ENCODE measurements around the gene CCSER2. TPM values are rescaled to one million over a fixed set of nuclear protein-coding genes. Genes with fewer than 3 reads are reported as not detected.

Gene CCSER2
- total RNA-seq, 4 donors from 2014 or later = 50.1 to 71.0 (median 58.4) TPM

GRCh38 chr10:84329196-84329611 is 815 bp downstream of the CCSER2 start:
- peaks cover 8 to 33% of the 10 kb centered on the region in 2 donors for H3K4me1 ChIP-seq
- TF ChIP-seq POLR2A (IDR thresholded peaks at IDR 0.05) (no peak), CTCF (IDR thresholded peaks at IDR 0.05) (no peak)
- H3K27ac ChIP-seq = peak overlapping the region in 2 of 3 donors; percentile 91 to 96
- peak in 1 of 2 donors; percentile 22 for DNase-seq
- intact Hi-C loops (cut with DNase I) = no loop called here
- H3K36me3 ChIP-seq = no peaks in the 10 kb centered on the region
- H3K9me3 ChIP-seq = no peaks in the 10 kb centered on the region
- WGBS, 2 donors = 12 to 14% methylated on average over 6 of the region's 6 CpGs
- no peaks in the 10 kb centered on the region for H3K27me3 ChIP-seq
- H3K4me3 ChIP-seq (replicated peaks in 1 of 3) = peak overlapping the region; percentile 74 to 84 (median 74)

GRCh38 chr10:84329986-84330651 is 1.7 kb downstream of the CCSER2 start:
- Histone ChIP-seq H3K27ac (no peak overlapping the region), H3K9me3 (no peaks in the 10 kb centered on the region), H3K4me1 (peaks cover 8 to 33% of the 10 kb centered on the region in 2 donors), H3K27me3 (no peaks in the 10 kb centered on the region), H3K4me3 (replicated peaks in 1 of 3) (no peak overlapping the region), H3K36me3 (no peaks in the 10 kb centered on the region)
- WGBS, 2 donors = 91 to 93% methylated on average over 7 of the region's 7 CpGs
- intact Hi-C loops (cut with DNase I) = no loop called here
- TF ChIP-seq CTCF (IDR thresholded peaks at IDR 0.05) (no peak), POLR2A (IDR thresholded peaks at IDR 0.05) (no peak)
- DNase-seq = no peak

GRCh38 chr10:84331091-84331490 is 2.7 kb downstream of the CCSER2 start:
- H3K4me1 ChIP-seq = peaks cover 9 to 39% of the 10 kb centered on the region in 2 donors
- H3K4me3 ChIP-seq (replicated peaks in 1 of 3) = no peak overlapping the region
- no peaks in the 10 kb centered on the region for H3K36me3 ChIP-seq
- no peaks in the 10 kb centered on the region for H3K9me3 ChIP-seq
- intact Hi-C loops (cut with DNase I) = no loop called here
- TF ChIP-seq POLR2A (IDR thresholded peaks at IDR 0.05) (no peak), CTCF (IDR thresholded peaks at IDR 0.05) (no peak)
- H3K27me3 ChIP-seq = no peaks in the 10 kb centered on the region
- DNase-seq = no peak
- 90 to 93% methylated on average over 2 of the region's 2 CpGs for WGBS, 2 donors
- H3K27ac ChIP-seq = no peak overlapping the region

GRCh38 chr10:84333864-84334451 is 5.6 kb downstream of the CCSER2 start:
- intact Hi-C loops (cut with DNase I) = no loop called here
- TF ChIP-seq CTCF (IDR thresholded peaks at IDR 0.05) (no peak), POLR2A (IDR thresholded peaks at IDR 0.05) (no peak)
- H3K4me1 ChIP-seq = peaks cover 21 to 46% of the 10 kb centered on the region in 2 donors
- H3K4me3 ChIP-seq (replicated peaks in 1 of 3) = no peak overlapping the region
- H3K36me3 ChIP-seq = no peaks in the 10 kb centered on the region
- 73 to 85% methylated on average over 2 of the region's 2 CpGs for WGBS, 2 donors
- no peaks in the 10 kb centered on the region for H3K27me3 ChIP-seq
- no peak overlapping the region for H3K27ac ChIP-seq
- no peak for DNase-seq
- no peaks in the 10 kb centered on the region for H3K9me3 ChIP-seq

- peaks cover 15 to 40% of the 10 kb centered on the region in 2 donors for H3K4me1 ChIP-seq
- intact Hi-C loops (cut with DNase I) = no loop called here
- no peak for DNase-seq
- H3K36me3 ChIP-seq = no peaks in the 10 kb centered on the region
- WGBS, 2 donors = 90 to 95% methylated on average over 2 of the region's 2 CpGs
- TF ChIP-seq CTCF (IDR thresholded peaks at IDR 0.05) = no peak
- TF ChIP-seq POLR2A (IDR thresholded peaks at IDR 0.05) = no peak
- H3K4me3 ChIP-seq (replicated peaks in 1 of 3) = no peak overlapping the region
- no peaks in the 10 kb centered on the region for H3K27me3 ChIP-seq
- no peak overlapping the region for H3K27ac ChIP-seq
- no peaks in the 10 kb centered on the region for H3K9me3 ChIP-seq
Measured at GRCh38 chr10:84334811-84335210, 6.4 kb downstream of the CCSER2 start.

Data from thyroid gland (tissue), 4 donors.